ENCODE data around the gene FBLIM1.

FBLIM1 gene

DNA sequence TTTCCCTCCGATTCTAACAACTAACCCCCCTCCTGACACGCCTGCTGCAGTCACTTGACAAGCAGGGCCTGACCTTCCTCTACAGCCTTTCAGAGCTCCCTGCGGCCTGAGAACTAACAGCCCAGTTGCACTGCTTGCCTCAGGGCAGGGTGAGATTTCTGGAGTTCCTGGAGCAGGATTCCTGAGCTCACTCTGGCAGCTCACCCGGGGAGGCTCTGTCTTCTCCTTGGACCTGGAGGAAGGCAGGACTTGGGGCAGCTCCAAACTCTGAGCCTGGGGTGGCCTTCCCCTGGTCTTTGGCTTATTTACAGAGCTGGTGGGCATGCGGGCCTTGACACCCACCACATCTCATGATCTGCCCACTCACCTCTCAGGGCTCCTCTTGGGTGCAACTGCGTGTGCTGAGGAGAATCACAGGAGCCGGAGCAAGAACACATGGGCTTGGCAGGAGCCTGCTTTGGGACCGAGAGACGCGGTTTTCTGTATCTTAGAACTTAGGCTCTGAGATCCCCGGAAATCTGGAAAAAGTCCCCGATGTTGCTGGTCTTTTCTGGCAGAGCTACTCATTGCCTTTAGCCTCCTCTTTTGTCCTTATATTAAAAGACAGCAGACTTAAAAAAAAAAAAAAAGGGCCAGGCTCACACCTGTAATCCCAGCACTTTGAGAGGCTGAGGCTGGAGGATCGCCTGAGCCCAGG, 35.6 kb upstream of the FBLIM1 start:
- Histone ChIP-seq H3K27me3 (ENCODE audit: low read length) (no peaks in the 10 kb centered on the region), H3K4me3 (ENCODE audit: insufficient read depth, low read length, poor library complexity, severe bottlenecking) (no peak overlapping the region), H3K9me3 (ENCODE audit: insufficient read depth, low read length) (no peaks in the 10 kb centered on the region), H3K79me2 (ENCODE audit: insufficient read depth, low read length) (no peaks in the 10 kb centered on the region), H3K9me2 (replicated peaks; ENCODE audit: insufficient read depth, low read length) (no peaks in the 10 kb centered on the region), H3K27ac (ENCODE audit: low read depth, low read length) (no peak overlapping the region), H3K36me3 (ENCODE audit: low read length) (no peaks in the 10 kb centered on the region), H3K9ac (ENCODE audit: low read length) (no peak overlapping the region), H3K4me2 (ENCODE audit: low read depth, low read length, poor library complexity, severe bottlenecking) (no peak overlapping the region), H3F3A (ENCODE audit: insufficient read depth) (no peaks in the 10 kb centered on the region), H2AFZ (ENCODE audit: low read depth, low read length, severe bottlenecking) (no peak overlapping the region), H4K20me1 (ENCODE audit: low read depth, low read length) (no peaks in the 10 kb centered on the region)
- TF ChIP-seq, protein P1, sequence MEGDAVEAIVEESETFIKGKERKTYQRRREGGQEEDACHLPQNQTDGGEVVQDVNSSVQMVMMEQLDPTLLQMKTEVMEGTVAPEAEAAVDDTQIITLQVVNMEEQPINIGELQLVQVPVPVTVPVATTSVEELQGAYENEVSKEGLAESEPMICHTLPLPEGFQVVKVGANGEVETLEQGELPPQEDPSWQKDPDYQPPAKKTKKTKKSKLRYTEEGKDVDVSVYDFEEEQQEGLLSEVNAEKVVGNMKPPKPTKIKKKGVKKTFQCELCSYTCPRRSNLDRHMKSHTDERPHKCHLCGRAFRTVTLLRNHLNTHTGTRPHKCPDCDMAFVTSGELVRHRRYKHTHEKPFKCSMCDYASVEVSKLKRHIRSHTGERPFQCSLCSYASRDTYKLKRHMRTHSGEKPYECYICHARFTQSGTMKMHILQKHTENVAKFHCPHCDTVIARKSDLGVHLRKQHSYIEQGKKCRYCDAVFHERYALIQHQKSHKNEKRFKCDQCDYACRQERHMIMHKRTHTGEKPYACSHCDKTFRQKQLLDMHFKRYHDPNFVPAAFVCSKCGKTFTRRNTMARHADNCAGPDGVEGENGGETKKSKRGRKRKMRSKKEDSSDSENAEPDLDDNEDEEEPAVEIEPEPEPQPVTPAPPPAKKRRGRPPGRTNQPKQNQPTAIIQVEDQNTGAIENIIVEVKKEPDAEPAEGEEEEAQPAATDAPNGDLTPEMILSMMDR (IDR thresholded peaks at IDR 0.05; ENCODE audit: insufficient read depth, low read length, poor library complexity, severe bottlenecking), result no peak
- TF ChIP-seq EZH2phosphoT487 (conservative IDR thresholded peaks at IDR 0.05; ENCODE audit: low read length), result no peak

DNA sequence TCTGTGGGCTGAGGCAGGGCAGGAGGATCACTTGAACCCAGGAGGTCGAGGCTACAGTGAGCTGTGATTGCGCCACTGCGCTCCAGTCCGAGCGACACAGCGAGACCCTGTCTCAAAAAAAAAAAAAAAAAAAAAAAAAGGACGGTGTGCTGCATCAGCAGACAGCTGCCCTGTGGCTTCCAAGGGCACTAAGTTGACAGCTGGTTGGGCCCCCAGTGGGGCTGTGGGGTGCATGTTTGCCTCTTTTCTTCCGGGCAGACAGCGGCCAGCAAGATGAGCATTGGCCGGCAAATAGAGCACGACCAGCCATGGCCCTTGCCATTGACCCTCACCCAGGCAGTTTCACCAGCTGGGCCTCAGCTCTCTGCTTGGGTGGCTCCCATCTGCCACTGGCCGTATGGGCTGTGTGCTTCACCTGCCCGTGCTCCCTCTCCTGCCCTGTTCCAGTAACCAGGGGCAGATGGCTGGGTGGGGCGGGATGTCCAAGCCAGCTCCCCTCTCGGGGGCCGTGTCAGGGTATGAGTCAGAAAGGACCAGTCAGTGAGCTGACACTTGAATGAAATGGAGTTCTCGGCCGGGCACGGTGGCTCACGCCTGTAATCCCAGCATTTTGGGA, 34.9 kb upstream of the FBLIM1 start:
- Histone ChIP-seq H3K4me3 (ENCODE audit: insufficient read depth, low read length, poor library complexity, severe bottlenecking) (no peak overlapping the region), H4K20me1 (ENCODE audit: low read depth, low read length) (no peaks in the 10 kb centered on the region), H2AFZ (ENCODE audit: low read depth, low read length, severe bottlenecking) (no peak overlapping the region), H3K9me2 (replicated peaks; ENCODE audit: insufficient read depth, low read length) (no peaks in the 10 kb centered on the region), H3K9ac (ENCODE audit: low read length) (no peak overlapping the region), H3K79me2 (ENCODE audit: insufficient read depth, low read length) (no peaks in the 10 kb centered on the region), H3K4me2 (ENCODE audit: low read depth, low read length, poor library complexity, severe bottlenecking) (no peak overlapping the region), H3K27ac (ENCODE audit: low read depth, low read length) (no peak overlapping the region), H3K36me3 (ENCODE audit: low read length) (no peaks in the 10 kb centered on the region), H3F3A (ENCODE audit: insufficient read depth) (no peaks in the 10 kb centered on the region), H3K27me3 (ENCODE audit: low read length) (no peaks in the 10 kb centered on the region), H3K9me3 (ENCODE audit: insufficient read depth, low read length) (no peaks in the 10 kb centered on the region)
- TF ChIP-seq, protein P1 (IDR thresholded peaks at IDR 0.05; ENCODE audit: insufficient read depth, low read length, poor library complexity, severe bottlenecking), result no peak
- no peak for TF ChIP-seq EZH2phosphoT487 (conservative IDR thresholded peaks at IDR 0.05; ENCODE audit: low read length)

DNA sequence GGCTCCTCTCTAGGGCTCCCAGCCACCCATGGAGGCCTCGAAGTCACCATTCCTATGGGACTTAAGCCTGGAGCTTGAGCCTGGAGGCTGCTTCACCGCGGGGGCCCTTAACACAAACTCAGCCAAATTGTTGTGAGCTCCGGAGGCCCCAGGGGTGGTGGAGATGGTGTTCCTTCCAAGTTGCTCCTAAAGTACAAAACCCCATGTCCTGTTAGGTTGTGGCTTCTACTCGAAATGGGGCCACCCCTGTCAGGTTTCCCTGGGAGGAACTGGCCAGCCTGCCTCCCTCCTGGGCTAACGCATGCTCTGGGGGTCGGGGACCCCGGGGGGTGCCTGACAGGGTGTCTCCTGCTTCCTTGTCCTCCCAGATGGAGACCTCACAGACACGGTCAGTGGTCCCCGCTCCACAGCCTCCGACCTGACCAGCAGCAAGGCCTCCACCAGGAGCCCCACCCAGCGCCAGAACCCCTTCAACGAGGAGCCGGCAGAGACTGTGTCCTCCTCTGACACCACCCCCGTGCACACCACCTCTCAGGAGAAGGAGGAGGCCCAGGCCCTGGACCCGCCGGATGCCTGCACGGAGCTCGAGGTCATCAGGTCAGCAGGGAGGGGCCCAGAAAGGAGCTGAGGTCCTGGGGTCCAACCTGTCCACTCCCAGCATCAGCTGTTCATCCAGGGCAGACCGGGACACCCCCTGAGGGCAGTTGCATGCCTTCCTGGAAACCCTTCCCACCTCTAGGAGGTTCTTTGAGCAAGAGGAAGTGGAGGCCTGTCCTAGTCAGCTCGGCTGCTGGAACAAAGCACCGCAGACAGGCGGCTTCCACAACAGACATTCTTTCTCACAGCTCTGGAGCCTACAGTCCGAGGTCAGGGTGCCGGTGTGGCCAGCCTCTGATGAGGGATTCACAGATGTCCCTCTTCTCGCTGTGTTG, 33.4 kb upstream of the FBLIM1 start:
- H3K9me2 ChIP-seq (replicated peaks; ENCODE audit: insufficient read depth, low read length), result no peaks in the 10 kb centered on the region
- H2AFZ ChIP-seq (ENCODE audit: low read depth, low read length, severe bottlenecking), result no peak overlapping the region
- H3K36me3 ChIP-seq (ENCODE audit: low read length), result no peaks in the 10 kb centered on the region
- no peaks in the 10 kb centered on the region for H3K9me3 ChIP-seq (ENCODE audit: insufficient read depth, low read length)
- TF ChIP-seq, protein P1 (IDR thresholded peaks at IDR 0.05; ENCODE audit: insufficient read depth, low read length, poor library complexity, severe bottlenecking), result no peak
- TF ChIP-seq EZH2phosphoT487 (conservative IDR thresholded peaks at IDR 0.05; ENCODE audit: low read length), result no peak
- H3K27ac ChIP-seq (ENCODE audit: low read depth, low read length), result no peak overlapping the region
- H3F3A ChIP-seq (ENCODE audit: insufficient read depth), result no peaks in the 10 kb centered on the region
- H3K9ac ChIP-seq (ENCODE audit: low read length), result no peak overlapping the region
- H3K79me2 ChIP-seq (ENCODE audit: insufficient read depth, low read length), result no peaks in the 10 kb centered on the region
- H4K20me1 ChIP-seq (ENCODE audit: low read depth, low read length), result no peaks in the 10 kb centered on the region
- H3K4me3 ChIP-seq (ENCODE audit: insufficient read depth, low read length, poor library complexity, severe bottlenecking), result no peak overlapping the region
- no peak overlapping the region for H3K4me2 ChIP-seq (ENCODE audit: low read depth, low read length, poor library complexity, severe bottlenecking)
- no peaks in the 10 kb centered on the region for H3K27me3 ChIP-seq (ENCODE audit: low read length)

Measured in SU-DHL-6 (cell line).